ENCODE measurements around the gene SH3BP5.
"Not testable (repeated sequence)": the region's sequence is repeated elsewhere in the genome, so short reads cannot be mapped to it uniquely, and the experiment has no call there.

The SH3BP5 gene

GRCh38 chr3:15332405-15333098, at the start of gene SH3BP5:
Gene SH3BP5, minus strand, starts transcription at chr3:15332586. Its CDS starts 178 bp downstream, at chr3:15332408.
- DNase-seq = no peak

DNA sequence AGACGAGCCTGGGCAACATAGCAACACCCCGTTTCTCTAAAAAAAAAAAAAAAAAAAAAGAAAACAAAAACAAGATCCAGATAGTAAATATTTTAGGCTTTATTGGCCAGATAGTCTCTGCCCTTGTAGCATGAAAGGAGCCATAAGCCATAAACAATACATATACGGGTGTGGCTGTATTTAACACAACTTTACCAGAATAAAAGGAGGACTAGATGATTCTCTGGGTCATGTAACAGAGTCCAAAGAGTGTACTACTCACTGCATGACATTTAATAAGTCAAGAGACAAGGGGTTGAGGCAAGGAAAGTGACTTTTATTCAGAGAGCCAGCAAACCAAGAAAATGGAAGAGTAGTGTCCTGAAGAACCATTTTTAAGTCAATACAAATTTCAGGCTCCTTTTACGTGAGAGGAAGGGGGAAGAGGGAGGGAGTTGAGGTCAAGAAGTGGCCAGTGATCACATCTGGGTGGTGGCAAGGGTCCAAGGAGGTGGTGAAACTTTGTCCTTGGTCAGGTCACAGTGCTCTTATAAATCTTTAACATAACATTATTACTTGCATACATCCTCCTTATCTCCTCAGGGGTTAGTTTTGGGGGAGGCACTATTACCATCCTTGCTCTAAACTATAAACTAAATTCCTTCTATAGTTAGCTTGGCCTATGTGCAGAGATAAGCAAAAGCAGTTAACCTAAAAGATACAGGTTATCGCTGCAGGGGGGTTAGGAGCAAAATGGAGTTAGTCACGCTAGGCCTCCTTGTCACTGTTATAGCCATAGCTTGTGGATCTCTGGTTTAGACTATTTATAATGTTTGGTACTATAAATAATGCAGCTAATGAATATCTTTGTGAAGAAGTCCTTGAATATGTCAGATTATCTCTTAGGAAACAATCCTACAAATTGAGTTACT, 48.8 kb upstream of the SH3BP5 start:
- DNase-seq = no peak

DNA sequence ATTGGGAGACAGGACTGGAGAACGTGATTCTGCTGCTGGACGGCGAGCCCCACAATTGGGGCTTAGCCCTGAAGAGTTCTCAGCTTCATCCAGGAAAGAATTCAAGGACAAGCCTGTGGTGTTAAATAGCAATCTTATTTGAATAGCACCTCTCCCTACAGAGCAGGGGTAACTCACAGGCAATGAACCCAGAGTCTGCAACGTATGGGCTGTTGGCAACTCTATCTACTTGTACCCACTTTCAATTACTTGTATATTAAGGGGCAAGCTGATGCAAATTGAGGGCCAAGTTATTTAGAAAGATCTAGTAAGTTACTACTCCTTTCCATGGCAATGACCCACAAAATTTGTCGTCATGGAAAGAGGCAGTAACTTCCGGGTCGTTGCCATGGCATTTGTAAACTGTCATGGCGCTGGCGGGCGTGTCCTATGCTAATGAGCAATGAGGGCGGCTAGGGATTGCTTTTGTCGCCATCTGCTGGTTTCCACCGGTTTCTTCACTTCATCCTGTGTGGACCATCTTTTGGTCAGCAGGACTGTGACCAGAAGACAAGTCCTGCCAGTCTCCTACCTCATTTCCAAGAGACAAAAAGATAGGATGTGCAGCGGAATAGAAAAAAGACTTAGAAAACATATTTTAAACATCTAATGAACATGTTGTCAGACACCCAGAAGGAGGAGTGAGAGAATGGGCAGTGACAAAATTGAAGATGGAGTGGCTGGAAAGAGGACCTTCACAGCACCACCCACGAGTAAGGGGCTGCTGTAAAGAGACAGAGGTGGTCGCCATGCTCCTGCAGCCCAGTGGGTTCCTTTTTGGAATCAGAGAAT, 45.8 kb upstream of the SH3BP5 start:
- peak; percentile 89 for DNase-seq

- DNase-seq = no peak
Measured at GRCh38 chr3:15375461-15376000, 43.1 kb upstream of the SH3BP5 start.

GRCh38 chr3:15372918-15373317, 40.5 kb upstream of the SH3BP5 start:
- no peak for DNase-seq

DNA sequence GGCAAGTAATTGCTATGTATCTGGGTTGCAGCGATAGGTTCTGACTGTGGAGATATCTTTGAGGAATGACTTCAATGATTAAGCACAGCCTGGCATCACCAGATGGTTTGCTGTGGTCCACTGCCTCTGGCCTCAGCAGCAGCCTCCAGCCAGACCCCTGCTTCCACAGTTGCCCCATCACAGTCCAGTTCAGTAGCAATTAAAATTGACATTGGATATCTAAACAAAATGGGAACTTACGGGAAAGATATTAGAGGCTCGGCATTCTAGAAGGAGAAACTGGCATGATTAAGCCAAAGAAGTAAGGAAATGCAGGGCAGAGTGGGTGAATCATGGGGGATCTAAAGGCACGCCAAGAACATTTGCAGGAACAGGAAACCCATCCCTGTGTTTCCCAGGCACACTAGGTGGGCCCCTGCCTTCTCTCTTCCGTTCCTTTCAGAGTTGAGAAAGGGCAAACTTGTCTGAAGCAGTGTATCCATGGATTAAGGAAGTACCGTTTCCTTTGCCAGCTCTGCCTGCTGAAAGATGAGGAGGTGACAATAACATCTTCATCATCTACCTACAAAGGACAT, 36.3 kb upstream of the SH3BP5 start:
- DNase-seq = no peak

DNA sequence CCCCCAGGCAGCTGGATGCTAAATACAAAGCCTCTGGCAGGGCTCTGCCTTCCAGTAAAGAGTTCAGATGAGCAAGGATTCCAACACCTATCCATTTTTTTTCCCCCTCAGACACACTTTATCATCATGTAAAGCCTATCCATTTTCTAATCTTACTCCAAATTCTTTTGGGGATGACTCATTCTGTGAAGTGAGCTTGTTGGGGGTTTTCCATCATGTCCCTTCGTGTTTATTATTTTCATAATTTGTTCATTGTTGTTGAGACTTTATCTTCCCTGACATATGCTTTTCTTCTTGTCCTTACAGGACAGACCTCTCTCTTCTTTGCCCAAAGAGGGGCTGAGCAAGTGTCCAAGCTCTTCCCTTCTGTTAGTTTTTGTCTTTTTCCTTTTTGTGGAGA, 34.7 kb upstream of the SH3BP5 start:
- no peak for DNase-seq

- not testable (repeated sequence) for DNase-seq
Measured at GRCh38 chr3:15364078-15364477, 31.7 kb upstream of the SH3BP5 start.

DNA sequence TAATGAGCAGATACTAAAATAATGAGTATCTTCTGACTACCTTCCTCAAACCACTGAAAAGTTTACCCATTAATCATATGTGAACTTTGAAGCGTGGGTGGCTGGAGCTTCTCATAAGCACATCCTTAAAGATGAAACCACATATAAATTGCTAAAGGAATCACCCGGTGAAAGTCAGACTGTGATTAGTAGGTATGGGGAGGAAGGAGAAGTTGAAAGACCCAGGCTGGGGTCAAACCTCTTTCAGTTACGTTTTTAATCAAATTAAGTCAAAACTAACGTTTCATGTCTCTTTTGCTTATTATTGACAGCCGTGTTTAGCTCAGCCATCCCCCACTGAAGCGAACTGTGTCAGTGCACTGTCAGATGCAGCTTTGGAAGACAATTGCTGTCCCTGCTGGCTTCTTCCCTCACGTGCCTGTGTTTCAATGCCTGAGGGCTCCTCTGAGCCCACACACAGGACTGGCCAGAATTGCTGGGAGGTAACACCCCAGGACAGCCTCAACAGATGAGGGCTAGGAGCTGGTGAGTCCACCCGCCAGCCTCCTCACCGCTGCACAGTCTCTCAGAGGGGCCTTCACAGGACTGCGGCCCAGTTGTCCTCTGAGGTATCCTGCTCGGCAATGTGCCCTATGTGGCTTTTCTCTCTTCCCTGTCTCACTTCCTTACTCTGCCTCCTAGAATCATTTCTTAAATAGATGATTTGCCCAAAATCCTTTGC, 29.3 kb upstream of the SH3BP5 start:
- DNase-seq = peak; percentile 59

DNA sequence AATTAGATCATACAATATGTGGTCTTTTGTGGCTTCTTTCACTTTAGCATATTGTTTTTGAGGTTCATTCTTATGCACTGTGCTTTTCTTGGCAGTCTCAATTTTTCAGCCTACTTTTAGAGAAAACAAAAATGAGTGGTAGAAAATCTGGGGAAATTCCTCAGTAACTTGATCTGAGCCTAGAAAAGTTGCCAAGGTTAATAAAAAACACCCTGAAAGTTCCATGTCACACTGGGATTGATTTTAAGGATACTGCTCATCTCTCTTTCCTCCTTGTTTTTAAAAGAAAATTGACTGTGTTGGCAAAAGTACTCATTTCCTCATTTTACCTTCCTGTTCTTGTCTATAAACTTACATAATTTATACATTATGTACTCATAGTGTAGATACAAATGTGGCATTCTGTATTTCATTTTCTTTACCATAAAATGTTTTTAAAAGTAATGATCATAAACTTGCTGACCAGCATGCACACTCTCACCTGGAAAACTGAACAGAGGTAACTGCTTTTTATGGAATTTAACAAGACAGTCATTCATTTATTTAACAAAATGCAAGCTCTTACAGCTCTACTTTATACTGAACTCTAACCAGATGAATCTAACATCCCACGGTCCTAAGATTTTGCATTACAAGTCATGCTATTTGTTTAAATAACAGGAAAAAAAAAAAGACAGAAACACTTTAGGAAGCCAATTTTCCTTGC, 28.6 kb upstream of the SH3BP5 start:
- no peak for DNase-seq

- no peak for DNase-seq
Measured at GRCh38 chr3:15359677-15360397, 27.5 kb upstream of the SH3BP5 start.

- not testable (repeated sequence) for DNase-seq
Measured at GRCh38 chr3:15356651-15357061, 24.3 kb upstream of the SH3BP5 start.

- no peak for DNase-seq
Measured at GRCh38 chr3:15356176-15356575, 23.8 kb upstream of the SH3BP5 start.

- no peak for DNase-seq
Measured at GRCh38 chr3:15355086-15355485, 22.7 kb upstream of the SH3BP5 start.

GRCh38 chr3:15354485-15354884, 22.1 kb upstream of the SH3BP5 start:
- no peak for DNase-seq

DNA sequence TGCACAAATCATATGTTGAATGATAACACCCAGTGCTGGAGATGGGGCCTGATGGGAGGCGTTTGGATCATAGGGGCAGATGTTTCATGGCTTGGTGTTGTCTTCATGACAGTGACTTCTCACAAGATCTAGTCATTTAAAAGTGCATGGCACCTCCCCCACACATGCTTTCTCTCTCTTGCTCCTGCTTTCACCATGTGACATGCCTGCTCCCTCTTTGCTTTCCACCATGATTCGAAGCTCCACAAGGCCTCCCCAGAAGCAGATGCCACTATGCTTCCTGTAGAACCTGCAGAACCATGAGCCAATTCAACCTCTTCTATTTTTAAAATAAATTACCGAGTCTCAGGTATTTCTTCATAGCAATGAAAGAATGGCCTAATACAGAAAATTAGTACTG, 17.8 kb upstream of the SH3BP5 start:
- DNase-seq = no peak

DNA sequence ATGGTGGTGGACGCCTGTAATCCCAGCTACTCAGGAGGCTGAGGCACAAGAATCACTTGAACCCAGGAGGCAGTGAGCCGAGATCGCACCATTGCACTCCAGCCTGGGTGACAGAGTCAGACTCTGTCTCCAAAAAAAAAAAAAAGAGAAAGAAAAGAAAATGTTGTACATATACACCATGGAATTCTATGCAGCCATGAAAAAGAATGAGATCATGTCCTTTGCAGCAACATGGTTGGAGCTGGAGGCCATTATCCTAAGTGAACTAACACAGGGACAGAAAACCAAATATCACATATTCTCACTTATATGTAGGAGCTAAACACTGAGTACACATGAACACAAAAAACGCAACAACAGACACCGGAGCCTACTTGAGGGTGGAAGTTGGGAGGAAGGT, 17.1 kb upstream of the SH3BP5 start:
- not testable (repeated sequence) for DNase-seq

GRCh38 chr3:15348246-15348645, 15.9 kb upstream of the SH3BP5 start:
- no peak for DNase-seq

DNA sequence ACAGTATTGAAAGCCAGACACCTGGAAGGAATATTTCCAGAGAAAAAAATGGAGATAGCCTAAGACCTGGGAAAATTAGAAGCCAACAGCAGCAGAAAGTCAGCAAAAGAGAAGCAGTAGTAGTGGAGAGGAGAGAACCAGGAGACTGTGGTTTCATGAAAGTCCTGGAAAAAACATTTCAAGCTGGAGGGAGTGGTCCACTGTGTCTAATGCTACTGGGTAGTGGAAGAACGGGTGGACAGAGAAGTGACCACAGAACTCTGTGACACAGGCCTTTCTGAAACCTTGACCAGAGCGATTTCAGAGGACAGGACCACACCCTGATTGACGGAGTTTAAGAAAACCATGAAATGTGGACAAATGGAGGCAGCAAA, 15.3 kb upstream of the SH3BP5 start:
- no peak for DNase-seq

GRCh38 chr3:15347063-15347736, 14.8 kb upstream of the SH3BP5 start:
- DNase-seq = no peak
